ENCODE data around the gene RPRD2. TPM values are rescaled to one million over a fixed set of nuclear protein-coding genes. Genes with fewer than 3 reads are reported as not detected.
"Not testable (repeated sequence)": the region's sequence is repeated elsewhere in the genome, so short reads cannot be mapped to it uniquely, and the experiment has no call there.

Gene RPRD2
- 10 to 100 TPM; 23.1 to 26.0 TPM for total RNA-seq

- ATAC-seq (peak; percentile 94 to 96), DNase-seq (ENCODE audit: low spot score in 2 of 2) (peak; percentile 96 to 98)
- Mint-ChIP-seq H3K9me3 (no peaks in the 10 kb centered on the region), H3K36me3 (peaks cover 23 to 30% of the 10 kb centered on the region in 2 donors), H3K27ac (peak within 1 kb of the TSS; percentile 94 to 100)
These were observed at the start of gene RPRD2 for GRCh38 chr1:150363426-150364230. TSS of gene RPRD2 (plus strand) at chr1:150364147. CDS start at chr1:150364715, 568 bp downstream.

- DNase-seq (ENCODE audit: low spot score in 2 of 2); H3K36me3 Mint-ChIP-seq; H3K9me3 Mint-ChIP-seq; ATAC-seq: not testable (repeated sequence)
- H3K27ac Mint-ChIP-seq = peak overlapping the region in 1 of 2 donors; percentile 9
These were observed 49.3 kb upstream of the RPRD2 start for GRCh38 chr1:150314691-150315090.

- Mint-ChIP-seq H3K36me3 (peaks cover 20 to 30% of the 10 kb centered on the region in 2 donors), H3K9me3 (no peaks in the 10 kb centered on the region)
- ATAC-seq = no peak
These were observed 43.3 kb upstream of the RPRD2 start for GRCh38 chr1:150320667-150320978.

GRCh38 chr1:150321826-150322166 lies 42.2 kb upstream of the RPRD2 start:
- peaks cover 23 to 38% of the 10 kb centered on the region in 2 donors for H3K36me3 Mint-ChIP-seq
- no peak for DNase-seq (ENCODE audit: low spot score in 2 of 2)
- H3K9me3 Mint-ChIP-seq = no peaks in the 10 kb centered on the region
- ATAC-seq = no peak
- peak overlapping the region; percentile 97 to 100 for H3K27ac Mint-ChIP-seq

More at GRCh38 chr1:150320667-150320978, 43.3 kb upstream of the RPRD2 start:
- H3K27ac Mint-ChIP-seq = peak overlapping the region; percentile 97 to 100
- peak in 1 of 2 donors; percentile 7 for DNase-seq (ENCODE audit: low spot score in 2 of 2)

GRCh38 chr1:150322310-150322709 lies 41.6 kb upstream of the RPRD2 start:
- DNase-seq (ENCODE audit: low spot score in 2 of 2) (peak in 1 of 2 donors; percentile 10), ATAC-seq (peak; percentile 56 to 78)
- Mint-ChIP-seq H3K9me3 (no peaks in the 10 kb centered on the region), H3K27ac (peak overlapping the region; percentile 97 to 100), H3K36me3 (peaks cover 24 to 39% of the 10 kb centered on the region in 2 donors)

GRCh38 chr1:150332651-150333290 lies 31.2 kb upstream of the RPRD2 start:
- peak in 1 of 2 donors; percentile 53 for ATAC-seq
- Mint-ChIP-seq H3K36me3 (peaks cover 22 to 41% of the 10 kb centered on the region in 2 donors), H3K9me3 (no peaks in the 10 kb centered on the region), H3K27ac (peak overlapping the region; percentile 15 to 51)
- DNase-seq (ENCODE audit: low spot score in 2 of 2) = no peak

GRCh38 chr1:150346316-150346715 lies 17.6 kb upstream of the RPRD2 start:
- H3K27ac Mint-ChIP-seq = peak overlapping the region; percentile 17 to 61
- ATAC-seq (no peak), DNase-seq (ENCODE audit: low spot score in 2 of 2) (no peak)
- no peaks in the 10 kb centered on the region for H3K9me3 Mint-ChIP-seq
- H3K36me3 Mint-ChIP-seq = peaks cover 4 to 10% of the 10 kb centered on the region in 2 donors

GRCh38 chr1:150352866-150353265 lies 11.1 kb upstream of the RPRD2 start:
- no peaks in the 10 kb centered on the region for H3K9me3 Mint-ChIP-seq
- H3K27ac Mint-ChIP-seq = peak overlapping the region; percentile 52 to 73
- DNase-seq (ENCODE audit: low spot score in 2 of 2) (no peak), ATAC-seq (no peak)
- peaks cover 18 to 22% of the 10 kb centered on the region in 2 donors for H3K36me3 Mint-ChIP-seq

- no peak for DNase-seq (ENCODE audit: low spot score in 2 of 2)
- no peaks in the 10 kb centered on the region for H3K9me3 Mint-ChIP-seq
These were observed 1.1 kb upstream of the RPRD2 start for GRCh38 chr1:150362721-150363425.

GRCh38 chr1:150364231-150365003 lies 470 bp downstream of the RPRD2 start:
- peak overlapping the region; percentile 94 to 100 for H3K27ac Mint-ChIP-seq
- no peaks in the 10 kb centered on the region for H3K9me3 Mint-ChIP-seq
- DNase-seq (ENCODE audit: low spot score in 2 of 2) (peak; percentile 77 to 82), ATAC-seq (peak; percentile 43 to 52)
- peaks cover 23 to 30% of the 10 kb centered on the region in 2 donors for H3K36me3 Mint-ChIP-seq

More at GRCh38 chr1:150362721-150363425, 1.1 kb upstream of the RPRD2 start:
- Mint-ChIP-seq H3K36me3 (peaks cover 23 to 30% of the 10 kb centered on the region in 2 donors), H3K27ac (peak overlapping the region; percentile 94 to 100)
- ATAC-seq = no peak

- Mint-ChIP-seq H3K36me3 (peaks cover 23 to 32% of the 10 kb centered on the region in 2 donors), H3K9me3 (no peaks in the 10 kb centered on the region), H3K27ac (peak overlapping the region; percentile 94 to 100)
- DNase-seq (ENCODE audit: low spot score in 2 of 2) = no peak
- ATAC-seq = no peak
These were observed 2.0 kb downstream of the RPRD2 start for GRCh38 chr1:150365941-150366340.

- DNase-seq (ENCODE audit: low spot score in 2 of 2) = no peak
- ATAC-seq = no peak
- no peaks in the 10 kb centered on the region for H3K9me3 Mint-ChIP-seq
- peak overlapping the region; percentile 94 to 100 for H3K27ac Mint-ChIP-seq
- peaks cover 23 to 34% of the 10 kb centered on the region in 2 donors for H3K36me3 Mint-ChIP-seq
These were observed 2.7 kb downstream of the RPRD2 start for GRCh38 chr1:150366416-150367296.

GRCh38 chr1:150371110-150371509 lies 7.2 kb downstream of the RPRD2 start:
- Mint-ChIP-seq H3K27ac (peak overlapping the region in 1 of 2 donors; percentile 28), H3K36me3 (peaks cover 3 to 14% of the 10 kb centered on the region in 2 donors), H3K9me3 (no peaks in the 10 kb centered on the region)
- no peak for ATAC-seq
- no peak for DNase-seq (ENCODE audit: low spot score in 2 of 2)

GRCh38 chr1:150372580-150372979 lies 8.6 kb downstream of the RPRD2 start:
- no peaks in the 10 kb centered on the region for H3K9me3 Mint-ChIP-seq
- no peak for DNase-seq (ENCODE audit: low spot score in 2 of 2)
- no peak overlapping the region for H3K27ac Mint-ChIP-seq
- ATAC-seq = peak; percentile 49 to 71
- H3K36me3 Mint-ChIP-seq = peaks cover 0 to 4% of the 10 kb centered on the region in 2 donors

GRCh38 chr1:150376110-150376509 lies 12.2 kb downstream of the RPRD2 start:
- Mint-ChIP-seq H3K9me3 (no peaks in the 10 kb centered on the region), H3K36me3 (peaks cover 0 to under 1% of the 10 kb centered on the region in 2 donors), H3K27ac (no peak overlapping the region)
- ATAC-seq (no peak), DNase-seq (ENCODE audit: low spot score in 2 of 2) (no peak)
